NCI-H226 (cell line): ENCODE data around the gene VWA2.

Experiments
- DNase-seq: peaks from one replicate; pipeline ENCODE4 v3.0.0-alpha.2; 2015

The VWA2 gene

GRCh38 chr10:114301177-114301576 is 62.1 kb downstream of the VWA2 start:
- DNase-seq, result no peak

GRCh38 chr10:114301951-114302710 is 63.1 kb downstream of the VWA2 start:
- no peak for DNase-seq

GRCh38 chr10:114303556-114303955 is 64.5 kb downstream of the VWA2 start:
- DNase-seq, result no peak

GRCh38 chr10:114304017-114304570 is 65.0 kb downstream of the VWA2 start:
- DNase-seq, result peak; percentile 63

- no peak for DNase-seq
Measured at GRCh38 chr10:114304571-114305421, 65.7 kb downstream of the VWA2 start.

GRCh38 chr10:114305521-114305925 is 66.5 kb downstream of the VWA2 start:
- DNase-seq, result no peak

- peak; percentile 76 for DNase-seq
Measured at GRCh38 chr10:114306116-114306973, 67.3 kb downstream of the VWA2 start.

- no peak for DNase-seq
Measured at GRCh38 chr10:114307731-114308130, 68.7 kb downstream of the VWA2 start.

- peak; percentile 10 for DNase-seq
Measured at GRCh38 chr10:114308531-114309363, 69.7 kb downstream of the VWA2 start.

- DNase-seq, result no peak
Measured at GRCh38 chr10:114309364-114309651, 70.3 kb downstream of the VWA2 start.

GRCh38 chr10:114310346-114310745 is 71.3 kb downstream of the VWA2 start:
- DNase-seq, result no peak

- DNase-seq, result no peak
Measured at GRCh38 chr10:114311023-114311422, 72.0 kb downstream of the VWA2 start.

GRCh38 chr10:114311496-114312209 is 72.6 kb downstream of the VWA2 start:
- no peak for DNase-seq

GRCh38 chr10:114313139-114313538 is 74.1 kb downstream of the VWA2 start:
- DNase-seq, result no peak

- DNase-seq, result no peak
Measured at GRCh38 chr10:114313866-114314265, 74.8 kb downstream of the VWA2 start.

- no peak for DNase-seq
Measured at GRCh38 chr10:114315566-114316420, 76.7 kb downstream of the VWA2 start.

- no peak for DNase-seq
Measured at GRCh38 chr10:114316744-114317143, 77.7 kb downstream of the VWA2 start.

GRCh38 chr10:114319406-114320248 is 80.6 kb downstream of the VWA2 start:
- no peak for DNase-seq
